Gastroesophageal sphincter (tissue), 3 donors: ENCODE measurements around the gene TAL2.

ENCODE experiments used
- POLR2A ChIP-seq, 2 donors: fragments of 450-650 bp; IDR thresholded peaks; one replicate each; pipeline ENCODE4 v1.6.1; 2017; ENCODE audit warnings: antibody characterized with exemption in 2 of 2, mild to moderate bottlenecking in 2 of 2, moderate library complexity in 1 of 2
- POLR2AphosphoS5 ChIP-seq: sonication (generic); formaldehyde crosslinking; IDR thresholded peaks from one replicate; pipeline ENCODE4 v1.6.1; 2017; ENCODE audit warnings: antibody characterized with exemption
- TF ChIP-seq, protein P1 (sequence below), 4 experiments: fragments of 200-600 bp in 2 of 4; fragments of 450-650 bp in 2 of 4; sonication (generic) in 1 of 4; IDR thresholded peaks; one replicate each; pipeline ENCODE4 v1.5.1; 2017 to 2019; ENCODE audit warnings: antibody characterized with exemption in 4 of 4, mild to moderate bottlenecking in 2 of 4, moderate library complexity in 2 of 4

GRCh38 chr9:105706156-105706555, 43.9 kb downstream of the TAL2 start:
- TF ChIP-seq POLR2A (IDR thresholded peaks at IDR 0.05) (no peak), POLR2AphosphoS5 (no peak)
- TF ChIP-seq, protein P1, sequence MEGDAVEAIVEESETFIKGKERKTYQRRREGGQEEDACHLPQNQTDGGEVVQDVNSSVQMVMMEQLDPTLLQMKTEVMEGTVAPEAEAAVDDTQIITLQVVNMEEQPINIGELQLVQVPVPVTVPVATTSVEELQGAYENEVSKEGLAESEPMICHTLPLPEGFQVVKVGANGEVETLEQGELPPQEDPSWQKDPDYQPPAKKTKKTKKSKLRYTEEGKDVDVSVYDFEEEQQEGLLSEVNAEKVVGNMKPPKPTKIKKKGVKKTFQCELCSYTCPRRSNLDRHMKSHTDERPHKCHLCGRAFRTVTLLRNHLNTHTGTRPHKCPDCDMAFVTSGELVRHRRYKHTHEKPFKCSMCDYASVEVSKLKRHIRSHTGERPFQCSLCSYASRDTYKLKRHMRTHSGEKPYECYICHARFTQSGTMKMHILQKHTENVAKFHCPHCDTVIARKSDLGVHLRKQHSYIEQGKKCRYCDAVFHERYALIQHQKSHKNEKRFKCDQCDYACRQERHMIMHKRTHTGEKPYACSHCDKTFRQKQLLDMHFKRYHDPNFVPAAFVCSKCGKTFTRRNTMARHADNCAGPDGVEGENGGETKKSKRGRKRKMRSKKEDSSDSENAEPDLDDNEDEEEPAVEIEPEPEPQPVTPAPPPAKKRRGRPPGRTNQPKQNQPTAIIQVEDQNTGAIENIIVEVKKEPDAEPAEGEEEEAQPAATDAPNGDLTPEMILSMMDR (IDR thresholded peaks at IDR 0.05), result no peak
